Suprapubic skin (tissue), 4 donors: ENCODE measurements around the gene PARP6. TPM values are rescaled to one million over a fixed set of nuclear protein-coding genes. Genes with fewer than 3 reads are reported as not detected.

Source experiments
- DNase-seq, 2 donors: peaks; one replicate each; pipeline ENCODE4 v3.0.0-alpha.2; 2019; ENCODE audit warnings: low spot score in 2 of 2
- H3K27ac ChIP-seq: fragments of 200-600 bp; sonication (generic); one replicate; pipeline ENCODE4 v1.5.1; 2019
- H3K27me3 ChIP-seq: fragments of 200-600 bp; sonication (generic); one replicate; pipeline ENCODE4 v1.5.1; 2019
- H3K36me3 ChIP-seq: fragments of 200-600 bp; sonication (generic); one replicate; pipeline ENCODE4 v1.5.1; 2019
- H3K4me1 ChIP-seq: fragments of 200-600 bp; sonication (generic); one replicate; pipeline ENCODE4 v1.5.1; 2019
- H3K4me3 ChIP-seq: fragments of 200-600 bp; sonication (generic); one replicate; pipeline ENCODE4 v1.5.1; 2019; ENCODE audit warnings: mild to moderate bottlenecking
- H3K9me3 ChIP-seq: fragments of 200-600 bp; sonication (generic); one replicate; pipeline ENCODE4 v1.5.1; 2019
- EP300 ChIP-seq: sonication (generic); formaldehyde crosslinking; IDR thresholded peaks from one replicate; pipeline ENCODE4 v1.6.1; 2017; ENCODE audit warnings: antibody characterized with exemption
- POLR2A ChIP-seq, 2 donors: fragments of 450-650 bp; IDR thresholded peaks; one replicate each; pipeline ENCODE4 v1.6.1; 2017; ENCODE audit warnings: antibody characterized with exemption in 2 of 2, mild to moderate bottlenecking in 2 of 2, moderate library complexity in 2 of 2
- POLR2AphosphoS5 ChIP-seq, 3 donors: sonication (generic); formaldehyde crosslinking; IDR thresholded peaks; one replicate each; pipeline ENCODE4 v1.6.1; 2017; ENCODE audit warnings: antibody characterized with exemption in 3 of 3
- WGBS: methylation state at CpG from one replicate; pipeline ENCODE4 v1.1.5; 2018; 5-methylcytosine and 5-hydroxymethylcytosine counted together
- total RNA-seq, 4 donors: library from RNA; depleted of rRNA; stranded (reverse); fragments of >200 nt; gene quantifications; one replicate each; pipeline ENCODE4 v1.1.0, GENCODE V29; 2016
- TF ChIP-seq, protein P1 (sequence below), 2 donors: fragments of 200-600 bp in 1 of 2; fragments of 450-650 bp in 1 of 2; sonication (generic) in 1 of 2; IDR thresholded peaks; one replicate each; pipeline ENCODE4 v1.5.1; 2016 to 2019; ENCODE audit warnings: antibody characterized with exemption in 2 of 2, mild to moderate bottlenecking in 1 of 2, moderate library complexity in 1 of 2

The PARP6 gene
- total RNA-seq, 4 donors from 2014 or later: 63.6 to 102 (median 70.6) TPM

DNA sequence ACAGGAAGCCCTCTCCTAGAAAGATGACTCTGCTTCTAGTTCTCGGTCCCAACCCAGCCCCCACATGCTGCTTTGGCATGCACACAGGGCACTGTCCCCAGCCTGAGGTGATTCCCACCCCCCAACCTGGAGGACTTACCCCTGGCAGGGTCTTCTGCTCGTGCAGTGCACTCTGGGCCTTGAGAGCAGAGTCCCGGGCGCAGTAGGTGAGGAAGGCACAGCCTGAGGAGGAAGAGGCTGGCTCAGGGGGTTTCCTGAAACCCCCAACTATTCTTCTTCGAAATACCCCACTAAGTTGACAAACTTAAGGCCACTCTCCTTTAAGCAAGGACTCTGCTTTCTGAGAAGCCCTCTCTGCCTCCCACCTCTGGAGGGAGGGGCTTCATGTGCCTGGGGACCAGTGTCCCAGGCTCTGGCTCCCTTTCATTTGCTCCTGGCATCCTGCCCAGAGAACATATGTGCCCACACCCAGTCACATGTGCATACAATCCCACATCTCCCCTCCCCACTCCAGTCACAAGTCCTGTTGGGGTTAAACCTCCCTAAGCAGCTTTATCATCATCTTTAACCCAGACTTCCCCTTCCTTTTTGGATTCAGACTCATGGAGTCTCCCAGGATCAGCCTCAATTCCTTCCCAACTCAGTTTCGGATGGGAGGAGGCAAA, 43.5 kb upstream of the PARP6 start:
- 55% methylated on average over 6 of the region's 6 CpGs for WGBS
- TF ChIP-seq, protein P1, sequence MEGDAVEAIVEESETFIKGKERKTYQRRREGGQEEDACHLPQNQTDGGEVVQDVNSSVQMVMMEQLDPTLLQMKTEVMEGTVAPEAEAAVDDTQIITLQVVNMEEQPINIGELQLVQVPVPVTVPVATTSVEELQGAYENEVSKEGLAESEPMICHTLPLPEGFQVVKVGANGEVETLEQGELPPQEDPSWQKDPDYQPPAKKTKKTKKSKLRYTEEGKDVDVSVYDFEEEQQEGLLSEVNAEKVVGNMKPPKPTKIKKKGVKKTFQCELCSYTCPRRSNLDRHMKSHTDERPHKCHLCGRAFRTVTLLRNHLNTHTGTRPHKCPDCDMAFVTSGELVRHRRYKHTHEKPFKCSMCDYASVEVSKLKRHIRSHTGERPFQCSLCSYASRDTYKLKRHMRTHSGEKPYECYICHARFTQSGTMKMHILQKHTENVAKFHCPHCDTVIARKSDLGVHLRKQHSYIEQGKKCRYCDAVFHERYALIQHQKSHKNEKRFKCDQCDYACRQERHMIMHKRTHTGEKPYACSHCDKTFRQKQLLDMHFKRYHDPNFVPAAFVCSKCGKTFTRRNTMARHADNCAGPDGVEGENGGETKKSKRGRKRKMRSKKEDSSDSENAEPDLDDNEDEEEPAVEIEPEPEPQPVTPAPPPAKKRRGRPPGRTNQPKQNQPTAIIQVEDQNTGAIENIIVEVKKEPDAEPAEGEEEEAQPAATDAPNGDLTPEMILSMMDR (IDR thresholded peaks at IDR 0.05): no peak
- TF ChIP-seq POLR2A (IDR thresholded peaks at IDR 0.05) (no peak), EP300 (no peak), POLR2AphosphoS5 (IDR thresholded peaks at IDR 0.05) (no peak)

DNA sequence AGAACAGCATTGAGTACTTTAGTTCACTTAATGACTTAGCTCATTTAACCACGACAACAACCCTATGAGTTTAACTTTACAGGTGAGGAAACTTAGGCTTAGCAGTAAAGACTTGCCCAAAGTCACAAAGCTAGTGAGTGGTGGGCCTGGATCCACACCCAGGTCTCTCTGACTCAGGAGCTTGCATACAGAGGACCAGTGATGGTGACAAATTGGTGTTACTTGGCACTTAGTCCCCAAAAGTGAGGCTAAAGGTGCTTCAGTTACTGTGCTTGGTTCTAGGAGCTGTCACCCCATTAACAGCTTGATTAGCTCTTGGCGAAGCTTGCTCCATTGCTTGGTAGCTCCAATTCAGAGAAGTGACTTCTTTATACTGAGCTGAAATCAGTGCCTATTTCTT, 41.5 kb upstream of the PARP6 start:
- H3K9me3 ChIP-seq: no peaks in the 10 kb centered on the region
- H3K27me3 ChIP-seq: no peaks in the 10 kb centered on the region
- no peak overlapping the region for H3K27ac ChIP-seq
- no peaks in the 10 kb centered on the region for H3K36me3 ChIP-seq
- TF ChIP-seq EP300: no peak
- no peak for TF ChIP-seq POLR2AphosphoS5 (IDR thresholded peaks at IDR 0.05)
- no peak for TF ChIP-seq POLR2A (IDR thresholded peaks at IDR 0.05)
- TF ChIP-seq, protein P1 (IDR thresholded peaks at IDR 0.05): no peak
- WGBS: 96% methylated on average over 2 of the region's 2 CpGs
- no peak overlapping the region for H3K4me3 ChIP-seq
- H3K4me1 ChIP-seq: peaks cover 2% of the 10 kb centered on the region
- no peak for DNase-seq

More for the DNA sequence above, 43.5 kb upstream of the PARP6 start:
- no peak for DNase-seq
- Histone ChIP-seq H3K36me3 (no peaks in the 10 kb centered on the region), H3K27me3 (no peaks in the 10 kb centered on the region), H3K9me3 (no peaks in the 10 kb centered on the region), H3K4me1 (peaks cover 19% of the 10 kb centered on the region), H3K4me3 (no peak overlapping the region), H3K27ac (no peak overlapping the region)

DNA sequence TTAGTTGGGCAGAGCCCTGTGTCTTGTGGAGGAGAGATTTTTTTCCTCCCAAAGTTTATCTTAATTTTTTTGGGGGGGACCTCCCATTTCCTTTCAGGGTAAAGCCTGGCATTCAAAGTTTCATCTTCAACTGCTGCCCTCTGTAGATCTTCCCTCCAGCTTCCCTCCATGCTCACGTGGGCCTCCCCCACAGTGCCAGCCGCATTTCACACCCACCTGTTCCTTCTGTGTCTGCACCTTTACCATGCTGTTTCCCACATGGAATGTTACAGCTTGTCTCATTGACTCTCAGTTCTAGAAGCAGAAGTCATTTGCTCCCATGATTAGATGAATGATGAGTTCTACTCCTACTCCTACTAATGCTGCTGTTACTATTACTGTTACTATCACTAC, 41.1 kb upstream of the PARP6 start:
- TF ChIP-seq EP300 (no peak), POLR2A (IDR thresholded peaks at IDR 0.05) (no peak), POLR2AphosphoS5 (IDR thresholded peaks at IDR 0.05) (no peak)
- TF ChIP-seq, protein P1 (IDR thresholded peaks at IDR 0.05): no peak
- Histone ChIP-seq H3K36me3 (no peaks in the 10 kb centered on the region), H3K4me3 (no peak overlapping the region), H3K9me3 (no peaks in the 10 kb centered on the region), H3K27ac (no peak overlapping the region), H3K4me1 (peaks cover 2% of the 10 kb centered on the region), H3K27me3 (no peaks in the 10 kb centered on the region)
- 90% methylated on average over 2 of the region's 2 CpGs for WGBS
- DNase-seq: no peak

DNA sequence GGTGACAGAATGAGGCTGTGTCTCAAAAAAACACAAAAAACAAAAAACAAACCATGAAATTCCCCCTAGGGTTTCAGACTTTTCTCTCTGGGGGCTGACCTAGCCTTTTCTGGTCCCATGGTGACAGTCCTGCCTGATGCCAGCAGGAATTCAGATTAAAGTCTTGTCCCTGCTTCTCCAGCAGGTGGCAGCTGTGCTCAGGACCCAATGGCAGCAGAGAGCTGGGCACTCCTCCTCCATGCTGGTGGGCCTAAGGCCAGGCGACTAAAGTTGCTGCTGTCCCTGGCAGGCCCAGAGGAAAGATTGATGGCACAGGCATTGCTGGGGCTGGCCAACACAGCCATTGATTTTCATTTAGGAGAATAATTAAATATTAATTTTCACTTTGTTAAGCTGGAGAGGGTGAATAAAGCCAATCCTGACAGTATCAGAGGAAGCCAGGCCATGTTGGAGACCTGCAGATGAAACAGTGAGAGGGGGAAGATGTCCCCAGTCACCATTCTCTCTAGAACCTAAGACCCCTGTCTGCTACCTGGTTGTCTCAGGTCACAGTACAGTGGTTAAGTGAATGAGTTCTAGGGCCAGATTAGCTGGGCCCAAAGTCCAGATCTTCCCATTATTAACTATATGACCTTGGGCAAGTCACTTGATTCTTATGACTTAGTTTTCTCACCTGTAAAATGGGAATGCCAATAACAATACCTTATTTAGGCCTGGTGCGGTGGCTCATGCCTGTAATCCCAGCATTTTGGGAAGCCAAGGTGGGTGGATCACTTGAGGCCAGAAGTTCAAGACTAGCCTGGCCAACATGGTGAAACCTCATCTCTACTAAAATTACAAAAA, 40.5 kb upstream of the PARP6 start:
- peak in 1 of 2 donors; percentile 81 for DNase-seq
- WGBS: 56% methylated on average over 2 of the region's 2 CpGs
- H3K9me3 ChIP-seq: no peaks in the 10 kb centered on the region
- H3K36me3 ChIP-seq: no peaks in the 10 kb centered on the region
- H3K27ac ChIP-seq: no peak overlapping the region
- H3K27me3 ChIP-seq: no peaks in the 10 kb centered on the region
- peaks cover 2% of the 10 kb centered on the region for H3K4me1 ChIP-seq
- no peak overlapping the region for H3K4me3 ChIP-seq
- no peak for TF ChIP-seq POLR2AphosphoS5 (IDR thresholded peaks at IDR 0.05)
- TF ChIP-seq, protein P1 (IDR thresholded peaks at IDR 0.05): peak; percentile 62 to 69

DNA sequence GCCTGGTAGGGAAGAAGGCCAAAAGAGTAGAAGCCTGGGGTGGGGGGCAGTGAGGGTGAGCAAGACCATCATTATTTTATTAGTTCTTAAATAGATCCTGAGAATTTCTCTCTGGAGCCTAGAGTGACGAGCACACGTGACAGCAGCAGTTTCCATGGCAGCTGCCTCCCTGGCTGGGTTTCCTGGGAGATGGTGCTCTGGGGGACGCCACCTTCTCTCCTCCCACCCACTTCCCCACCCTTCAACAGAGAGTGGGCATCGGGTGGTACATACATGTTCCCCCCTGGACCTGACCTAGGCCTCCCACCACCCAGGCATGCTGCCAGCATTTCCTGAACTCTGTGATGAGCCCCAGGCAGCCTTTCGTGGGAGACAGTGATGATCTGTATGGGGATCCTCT, 34.7 kb upstream of the PARP6 start:
- WGBS: 72% methylated on average over 4 of the region's 5 CpGs
- H3K27me3 ChIP-seq: no peaks in the 10 kb centered on the region
- peak in 1 of 2 donors; percentile 40 for DNase-seq

More for the DNA sequence above, 34.7 kb upstream of the PARP6 start:
- TF ChIP-seq, protein P1 (IDR thresholded peaks at IDR 0.05): no peak
- no peak for TF ChIP-seq POLR2AphosphoS5 (IDR thresholded peaks at IDR 0.05)
- TF ChIP-seq EP300: no peak
- TF ChIP-seq POLR2A (IDR thresholded peaks at IDR 0.05): no peak
- H3K4me3 ChIP-seq: no peak overlapping the region
- H3K27ac ChIP-seq: no peak overlapping the region
- no peaks in the 10 kb centered on the region for H3K9me3 ChIP-seq
- no peaks in the 10 kb centered on the region for H3K36me3 ChIP-seq
- H3K4me1 ChIP-seq: no peaks in the 10 kb centered on the region
